GM18517 (cell line): ENCODE data around the gene TPSB2.
"Not testable (repeated sequence)": the region's sequence is repeated elsewhere in the genome, so short reads cannot be mapped to it uniquely, and the experiment has no call there.

ENCODE experiments used
- ATAC-seq: cut with Tn5 transposase; IDR thresholded peaks from one replicate; pipeline ENCODE4 v1.9.1; 2021; ENCODE audit warnings: mild to moderate bottlenecking, moderate library complexity; ENCODE audit not compliant: unreplicated experiment

Gene TPSB2

GRCh38 chr16:1230084-1230470, at the start of gene TPSB2:
TPSB2 (minus strand) TSS chr16:1230184; CDS start chr16:1229951, 233 bp downstream.
- not testable (repeated sequence) for ATAC-seq

- no peak for ATAC-seq
Measured at GRCh38 chr16:1279081-1279944, 49.3 kb upstream of the TPSB2 start.

GRCh38 chr16:1278477-1278876, 48.5 kb upstream of the TPSB2 start:
- no peak for ATAC-seq

- ATAC-seq: no peak
Measured at GRCh38 chr16:1277617-1278282, 47.8 kb upstream of the TPSB2 start.

- no peak for ATAC-seq
Measured at GRCh38 chr16:1277151-1277598, 47.2 kb upstream of the TPSB2 start.

GRCh38 chr16:1276580-1276878, 46.5 kb upstream of the TPSB2 start:
- ATAC-seq: no peak

- no peak for ATAC-seq
Measured at GRCh38 chr16:1275791-1276579, 46.0 kb upstream of the TPSB2 start.

GRCh38 chr16:1274767-1275166, 44.8 kb upstream of the TPSB2 start:
- ATAC-seq: no peak

GRCh38 chr16:1273816-1274215, 43.8 kb upstream of the TPSB2 start:
- no peak for ATAC-seq

GRCh38 chr16:1272453-1273198, 42.6 kb upstream of the TPSB2 start:
- ATAC-seq: no peak

- ATAC-seq: not testable (repeated sequence)
Measured at GRCh38 chr16:1271724-1272413, 41.9 kb upstream of the TPSB2 start.

GRCh38 chr16:1271380-1271723, 41.4 kb upstream of the TPSB2 start:
- no peak for ATAC-seq

- ATAC-seq: not testable (repeated sequence)
Measured at GRCh38 chr16:1269418-1269817, 39.4 kb upstream of the TPSB2 start.

GRCh38 chr16:1265826-1266225, 35.8 kb upstream of the TPSB2 start:
- ATAC-seq: no peak

- ATAC-seq: no peak
Measured at GRCh38 chr16:1265090-1265630, 35.2 kb upstream of the TPSB2 start.

- ATAC-seq: no peak
Measured at GRCh38 chr16:1264345-1265089, 34.5 kb upstream of the TPSB2 start.

- ATAC-seq: no peak
Measured at GRCh38 chr16:1263591-1264344, 33.8 kb upstream of the TPSB2 start.

GRCh38 chr16:1262846-1263221, 32.9 kb upstream of the TPSB2 start:
- ATAC-seq: no peak
